WTC11 (cell line): Measurements from ENCODE around the gene PTPRT. TPM values are rescaled to one million over a fixed set of nuclear protein-coding genes. Genes with fewer than 3 reads are reported as not detected.

Experiments
- ATAC-seq: fragments of 200-7000 bp; cut with Tn5 transposase; 2 replicates; pipeline ENCODE4 v1.10.0; 2021; ENCODE audit warnings: mild to moderate bottlenecking, moderate library complexity
- CTCF ChIA-PET: fragments of 300-600 bp; sonication (Branson Sonifier 250); formaldehyde crosslinking; loops from one replicate; lab custom pipeline; 2021; ENCODE audit warnings: antibody characterized with exemption; lab: Charles Lee
- POLR2A ChIA-PET: fragments of 350-600 bp; sonication (Branson Sonifier 250); formaldehyde crosslinking; loops from one replicate; lab custom pipeline; 2021; ENCODE audit warnings: antibody characterized with exemption; lab: Charles Lee
- DNase-seq: peaks from one replicate; pipeline ENCODE4 v3.0.0; 2021; ENCODE audit warnings: low spot score
- H3K27ac Mint-ChIP-seq: 2 replicates; pipeline ENCODE4 v1.8.0; 2021; ENCODE audit warnings: mixed read lengths
- H3K27me3 Mint-ChIP-seq: 2 replicates; pipeline ENCODE4 v1.8.0; 2021; ENCODE audit warnings: low read depth, mild to moderate bottlenecking, moderate library complexity, mixed read lengths
- H3K36me3 Mint-ChIP-seq: 2 replicates; pipeline ENCODE4 v1.8.0; 2021; ENCODE audit warnings: mixed read lengths
- H3K4me1 Mint-ChIP-seq: 2 replicates; pipeline ENCODE4 v1.8.0; 2022; ENCODE audit warnings: mixed read lengths
- H3K4me3 Mint-ChIP-seq: 2 replicates; pipeline ENCODE4 v1.8.0; 2021; ENCODE audit warnings: mild to moderate bottlenecking, moderate library complexity, mixed read lengths
- H3K9me3 Mint-ChIP-seq: 2 replicates; pipeline ENCODE4 v1.8.0; 2021; ENCODE audit warnings: mixed read lengths
- AR ChIP-seq: fragments of 250-450 bp; sonication (Bioruptor Pico); IDR thresholded peaks from 2 replicates; pipeline ENCODE4 v1.9.0; 2021; ENCODE audit warnings: mild to moderate bottlenecking
- ATF1 ChIP-seq: sonication (generic); formaldehyde crosslinking; IDR thresholded peaks from 2 replicates; pipeline ENCODE4 v1.8.1; 2023; ENCODE audit warnings: mild to moderate bottlenecking, moderate library complexity, missing genetic modification reagents
- E2F1 ChIP-seq: sonication (generic); formaldehyde crosslinking; IDR thresholded peaks from 2 replicates; pipeline ENCODE4 v1.8.0; 2022; ENCODE audit warnings: mild to moderate bottlenecking, missing genetic modification reagents
- FOXP1 ChIP-seq: sonication (generic); formaldehyde crosslinking; IDR thresholded peaks from 2 replicates; pipeline ENCODE4 v1.8.0; 2022; ENCODE audit warnings: missing genetic modification reagents, mild to moderate bottlenecking, moderate library complexity, borderline replicate concordance
- FOXP4 ChIP-seq: sonication (generic); formaldehyde crosslinking; IDR thresholded peaks from 2 replicates; pipeline ENCODE4 v1.8.0; 2022; ENCODE audit warnings: mild to moderate bottlenecking, missing genetic modification reagents
- GABPB1 ChIP-seq: sonication (generic); formaldehyde crosslinking; IDR thresholded peaks from 2 replicates; pipeline ENCODE4 v1.8.1; 2023; ENCODE audit warnings: mild to moderate bottlenecking, missing genetic modification reagents
- GTF2I ChIP-seq: fragments of 250-450 bp; sonication (Bioruptor Pico); conservative IDR thresholded peaks from 2 replicates; pipeline ENCODE4 v1.4.0; 2021; ENCODE audit warnings: mild to moderate bottlenecking
- NR3C1 ChIP-seq: sonication (generic); formaldehyde crosslinking; conservative IDR thresholded peaks from 2 replicates; pipeline ENCODE4 v1.8.1; 2023; ENCODE audit warnings: low read depth, mild to moderate bottlenecking, missing genetic modification reagents
- OVOL2 ChIP-seq: fragments of 250-450 bp; sonication (Bioruptor Pico); IDR thresholded peaks from 2 replicates; pipeline ENCODE4 v1.9.0; 2021; ENCODE audit warnings: mild to moderate bottlenecking, borderline replicate concordance
- RELA ChIP-seq: sonication (generic); formaldehyde crosslinking; IDR thresholded peaks from 2 replicates; pipeline ENCODE4 v1.8.1; 2022; ENCODE audit warnings: missing genetic modification reagents, mild to moderate bottlenecking, borderline replicate concordance
- RORB ChIP-seq: fragments of 250-450 bp; sonication (Bioruptor Pico); IDR thresholded peaks from 2 replicates; pipeline ENCODE4 v1.9.0; 2021; ENCODE audit warnings: mild to moderate bottlenecking
- SOX15 ChIP-seq: fragments of 250-450 bp; sonication (Bioruptor Pico); IDR thresholded peaks from 2 replicates; pipeline ENCODE4 v1.9.0; 2021; ENCODE audit warnings: mild to moderate bottlenecking
- STAT6 ChIP-seq: sonication (generic); formaldehyde crosslinking; conservative IDR thresholded peaks from 2 replicates; pipeline ENCODE4 v1.8.1; 2023; ENCODE audit warnings: mild to moderate bottlenecking, low read depth, missing genetic modification reagents, moderate library complexity
- TCF7 ChIP-seq: sonication (generic); formaldehyde crosslinking; IDR thresholded peaks from 2 replicates; pipeline ENCODE4 v1.8.0; 2022; ENCODE audit warnings: mild to moderate bottlenecking, low read depth, missing genetic modification reagents, moderate library complexity
- ZBTB43 ChIP-seq: sonication (generic); formaldehyde crosslinking; IDR thresholded peaks from 2 replicates; pipeline ENCODE4 v1.8.1; 2023; ENCODE audit warnings: mild to moderate bottlenecking, missing genetic modification reagents
- ZNF219 ChIP-seq: sonication (generic); formaldehyde crosslinking; IDR thresholded peaks from 2 replicates; pipeline ENCODE4 v1.8.0; 2023; ENCODE audit warnings: missing genetic modification reagents, mild to moderate bottlenecking, borderline replicate concordance
- ZNF263 ChIP-seq: sonication (generic); formaldehyde crosslinking; IDR thresholded peaks from 2 replicates; pipeline ENCODE4 v1.8.1; 2022; ENCODE audit warnings: low read depth, mild to moderate bottlenecking, moderate library complexity, missing genetic modification reagents
- ZNF281 ChIP-seq: sonication (generic); formaldehyde crosslinking; IDR thresholded peaks from 2 replicates; pipeline ENCODE4 v1.8.0; 2023; ENCODE audit warnings: mild to moderate bottlenecking, missing genetic modification reagents
- ZNF317 ChIP-seq: sonication (generic); formaldehyde crosslinking; IDR thresholded peaks from 2 replicates; pipeline ENCODE4 v1.8.1; 2023; ENCODE audit warnings: low read depth, mild to moderate bottlenecking, moderate library complexity, missing genetic modification reagents, borderline replicate concordance
- ZNF396 ChIP-seq: fragments of 250-450 bp; sonication (Bioruptor Pico); IDR thresholded peaks from 2 replicates; pipeline ENCODE4 v1.8.0; 2021; ENCODE audit warnings: mild to moderate bottlenecking, moderate library complexity, borderline replicate concordance
- total RNA-seq: library from RNA; stranded (reverse); gene quantifications from 3 replicates; pipeline ENCODE4 v1.2.3, GENCODE V29; 2021

Gene PTPRT
- total RNA-seq, 1 experiment from 2014 or later = 1.1 TPM

- TF ChIP-seq ZNF317 (CRISPR knock-in tag) = no peak
- TF ChIP-seq FOXP4 (CRISPR knock-in tag) = no peak
- no peak for TF ChIP-seq ATF1
- no peak for TF ChIP-seq NR3C1
- TF ChIP-seq RELA (CRISPR knock-in tag) = no peak
- TF ChIP-seq OVOL2 (CRISPR knock-in tag) = no peak
- no peak for TF ChIP-seq ZNF263 (CRISPR knock-in tag)
- no peak for TF ChIP-seq FOXP1
- TF ChIP-seq GTF2I = no peak
- no peak for TF ChIP-seq TCF7 (CRISPR knock-in tag)
- TF ChIP-seq GABPB1 (CRISPR knock-in tag) = no peak
- TF ChIP-seq ZBTB43 (CRISPR knock-in tag) = no peak
- TF ChIP-seq AR (CRISPR knock-in tag) = no peak
- TF ChIP-seq RORB = no peak
- TF ChIP-seq E2F1 (CRISPR knock-in tag) = no peak
- no peak for TF ChIP-seq SOX15
- no peak for TF ChIP-seq STAT6 (CRISPR knock-in tag)
- no peak for TF ChIP-seq ZNF281 (CRISPR knock-in tag)
- no peak for TF ChIP-seq ZNF219 (CRISPR knock-in tag)
- no peak for TF ChIP-seq ZNF396
- H3K27ac Mint-ChIP-seq = no peak overlapping the region
- 0 out of 2 replicates have a peak, but pooled peaks cover 2% of the 10 kb centered on the region for H3K27me3 Mint-ChIP-seq
- H3K9me3 Mint-ChIP-seq = no peaks in the 10 kb centered on the region; the same call in 1 of the 2 replicates
- no peaks in the 10 kb centered on the region for H3K4me1 Mint-ChIP-seq
- ChIA-PET POLR2A (no interaction called here), CTCF (interaction anchor here (1.3 kb wide), 1 partner anchor 24 kb away, joined by 3 read pairs; no protein-coding TSS in a partner anchor)
- no peak for DNase-seq
- ATAC-seq = no peak
- no peaks in the 10 kb centered on the region for H3K36me3 Mint-ChIP-seq
- H3K4me3 Mint-ChIP-seq = no peak overlapping the region
Measured at GRCh38 chr20:43167021-43167420, 22.7 kb downstream of the PTPRT start.
